GM12878 (cell line): ENCODE data around the gene STAMBPL1. TPM values are rescaled to one million over a fixed set of nuclear protein-coding genes. Genes with fewer than 3 reads are reported as not detected.

ENCODE experiments used
- ASH2L ChIP-seq: fragments of 300-600, 200-600 bp; sonication (generic); IDR thresholded peaks from 2 replicates; pipeline ENCODE4 v1.6.1; 2017; ENCODE audit warnings: low read depth, mild to moderate bottlenecking, borderline replicate concordance
- BMI1 ChIP-seq: fragments of 450-650 bp; IDR thresholded peaks from 2 replicates; pipeline ENCODE4 v1.6.1; 2016; ENCODE audit warnings: mild to moderate bottlenecking, moderate library complexity, borderline replicate concordance
- CHD2 ChIP-seq: IDR thresholded peaks from 2 replicates; pipeline ENCODE4 v1.6.1; 2011; ENCODE audit warnings: low read depth, low read length, improper control_type of control experiment, borderline replicate concordance
- CTCF ChIP-seq, 3 experiments: IDR thresholded peaks in 2 of 3; conservative IDR thresholded peaks in 1 of 3; 2 replicates each; pipeline ENCODE4 v1.5.1; 2011; ENCODE audit warnings: low read depth in 3 of 3, low read length in 3 of 3, mild to moderate bottlenecking in 3 of 3, control low read depth in 2 of 3, moderate library complexity in 2 of 3, inconsistent platforms in 1 of 3, mixed read lengths in 1 of 3; ENCODE audit not compliant: control insufficient read depth in 2 of 3, insufficient read depth in 1 of 3; ENCODE audit errors: extremely low read depth in 1 of 3
- DPF2 ChIP-seq: fragments of 450-650 bp; IDR thresholded peaks from 2 replicates; pipeline ENCODE4 v1.6.1; 2017; ENCODE audit warnings: mild to moderate bottlenecking
- FOXM1 ChIP-seq: IDR thresholded peaks from 2 replicates; pipeline ENCODE4 v1.6.1; 2012; ENCODE audit warnings: low read depth, mild to moderate bottlenecking, inconsistent platforms, low read length, moderate library complexity
- IKZF1 ChIP-seq: fragments of 450-650 bp; conservative IDR thresholded peaks from 2 replicates; pipeline ENCODE4 v1.6.1; 2017; ENCODE audit warnings: antibody characterized with exemption, mild to moderate bottlenecking
- IRF3 ChIP-seq: fragments of 450-650 bp; IDR thresholded peaks from 2 replicates; pipeline ENCODE4 v1.6.1; 2014; ENCODE audit warnings: mild to moderate bottlenecking
- KLF5 ChIP-seq: fragments of 450-650 bp; IDR thresholded peaks from 2 replicates; pipeline ENCODE4 v1.6.1; 2014; ENCODE audit warnings: mild to moderate bottlenecking; ENCODE audit not compliant: partially characterized antibody
- MTA3 ChIP-seq: IDR thresholded peaks from 2 replicates; pipeline ENCODE4 v1.6.1; 2012; ENCODE audit warnings: low read length, inconsistent platforms, borderline replicate concordance
- MYC ChIP-seq: IDR thresholded peaks from 2 replicates; pipeline ENCODE4 v1.6.1; 2011; ENCODE audit warnings: mild to moderate bottlenecking, low read length, moderate library complexity, inconsistent platforms; ENCODE audit not compliant: insufficient read depth, insufficient replicate concordance, insufficient read length, severe bottlenecking
- NBN ChIP-seq: fragments of 450-650 bp; IDR thresholded peaks from 2 replicates; pipeline ENCODE4 v1.6.1; 2016
- PAX8 ChIP-seq: fragments of 450-650 bp; IDR thresholded peaks from 2 replicates; pipeline ENCODE4 v1.6.1; 2017; ENCODE audit warnings: mild to moderate bottlenecking, moderate library complexity
- PRDM15 ChIP-seq: fragments of 450-650 bp; formaldehyde crosslinking; IDR thresholded peaks from 2 replicates; pipeline ENCODE4 v1.4.0; 2020; ENCODE audit warnings: mild to moderate bottlenecking, moderate library complexity
- RAD21 ChIP-seq: IDR thresholded peaks from 2 replicates; pipeline ENCODE4 v1.6.1; 2011; ENCODE audit warnings: mild to moderate bottlenecking, low read depth, low read length, moderate library complexity; ENCODE audit not compliant: insufficient read depth
- RBBP5 ChIP-seq: fragments of 200-600 bp; sonication (generic); conservative IDR thresholded peaks from 2 replicates; pipeline ENCODE4 v1.6.1; 2016
- RFX5 ChIP-seq: IDR thresholded peaks from 2 replicates; pipeline ENCODE4 v1.6.1; 2011; ENCODE audit warnings: low read depth, low read length, improper control_type of control experiment
- RUNX3 ChIP-seq: IDR thresholded peaks from 2 replicates; pipeline ENCODE4 v1.6.1; 2012; ENCODE audit warnings: low read length, inconsistent platforms
- SREBF2 ChIP-seq: IDR thresholded peaks from 2 replicates; pipeline ENCODE4 v1.6.1; 2012; ENCODE audit warnings: mild to moderate bottlenecking, low read length
- STAT3 ChIP-seq: IDR thresholded peaks from 2 replicates; pipeline ENCODE4 v1.6.1; 2011; ENCODE audit warnings: low read depth, low read length, improper control_type of control experiment
- TCF12 ChIP-seq: IDR thresholded peaks from 2 replicates; pipeline ENCODE4 v1.6.1; 2011; ENCODE audit warnings: low read depth, mild to moderate bottlenecking, low read length
- USF1 ChIP-seq: IDR thresholded peaks from 2 replicates; pipeline ENCODE4 v1.6.1; 2011; ENCODE audit warnings: borderline replicate concordance, low read depth, mild to moderate bottlenecking, moderate library complexity, mixed read lengths, low read length; ENCODE audit not compliant: insufficient read depth; ENCODE audit errors: extremely low read length
- ZNF274 ChIP-seq: IDR thresholded peaks from one replicate; pipeline ENCODE4 v1.8.0; 2011; ENCODE audit not compliant: insufficient read length, insufficient read depth
- ZNF384 ChIP-seq: IDR thresholded peaks from 2 replicates; pipeline ENCODE4 v1.6.1; 2012; ENCODE audit warnings: low read depth, mild to moderate bottlenecking, low read length, improper control_type of control experiment, borderline replicate concordance
- polyA plus RNA-seq, 11 experiments: library from polyadenylated mRNA; depleted of rRNA in 4 of 11; unstranded in 6 of 11; stranded (reverse) in 5 of 11; fragments of >200 nt; fragmentation: Nextera tagmentation in 4 of 11; fragmentation: Illumina TruSeq in 1 of 11; extraction: Ambion mirVana in 4 of 11; extraction: Trizol in 1 of 11; gene quantifications; 1 replicate in 1 of 11; 2 replicates in 10 of 11; pipeline versions ENCODE4 v1.2.1 to v1.2.3, GENCODE V29; 2011 to 2016; ENCODE audit warnings: inconsistent platforms in 2 of 11, missing spikeins in 2 of 11, low read depth in 1 of 11
- total RNA-seq, 4 experiments: library from RNA; depleted of rRNA in 3 of 4; stranded (reverse); fragments of >200 nt in 3 of 4; fragmentation: Illumina TruSeq in 1 of 4; extraction: Trizol in 1 of 4; gene quantifications; 2 replicates each; pipeline versions ENCODE4 v1.2.1 to v1.2.3, GENCODE V29; 2013 to 2021

Gene STAMBPL1
- total and polyA plus RNA-seq, 10 of the 15 experiments (the other 5 are each of a cell fraction or from before 2014, with no cell fraction given) = 7.5 to 44.1 (median 25.4) TPM

DNA sequence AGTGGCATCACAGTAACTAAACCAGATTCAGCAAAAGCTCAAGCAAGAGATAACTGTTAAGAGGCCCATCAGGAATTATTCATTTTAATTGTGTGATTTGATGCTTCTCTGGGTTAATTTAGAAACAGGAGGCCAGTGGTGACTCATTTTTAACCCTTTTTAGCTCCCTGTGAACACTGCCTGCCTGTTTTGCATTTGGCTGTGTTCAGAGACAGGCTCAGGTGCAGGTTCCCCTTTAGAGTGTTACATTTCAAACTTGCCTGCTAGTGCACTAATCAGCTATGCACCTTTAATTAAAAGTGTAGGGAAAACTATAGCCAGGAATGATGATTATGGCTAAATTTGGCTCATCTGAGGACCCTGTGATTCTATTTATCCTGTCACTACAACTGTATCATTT, 6.5 kb downstream of the STAMBPL1 start (continued):
- TF ChIP-seq CHD2 (no peak), NBN (0 out of 2 replicates have a peak, but pooled peaks have one; percentile 28), FOXM1 (peak; percentile 70; the same call in 1 of the 2 replicates), IKZF1 (peak; percentile 48), IRF3 (no peak), ASH2L (no peak), KLF5 (no peak), SREBF2 (no peak), ZNF274 (no peak), RFX5 (no peak), STAT3 (0 out of 2 replicates have a peak, but pooled peaks have one; percentile 52), MYC (no peak), MTA3 (no peak), TCF12 (no peak), USF1 (no peak), DPF2 (peak; percentile 66; the same call in 1 of the 2 replicates), PAX8 (no peak), ZNF384 (no peak), BMI1 (no peak), CTCF (IDR thresholded peaks at IDR 0.05 in 2 of 3, conservative IDR thresholded peaks at IDR 0.05 in 1 of 3; ENCODE audit: control insufficient read depth in 2 of 3, extremely low read depth in 1 of 3, insufficient read depth in 1 of 3, low read depth in 3 of 3, low read length in 3 of 3) (no peak), RBBP5 (no peak), PRDM15 (no peak), RUNX3 (peak; percentile 63), RAD21 (no peak)
